Activated gamma-delta T cell (primary cell): ENCODE data around the gene UBTD2.
A peak's percentile ranks its signal among the peaks of the same experiment; 100 is the strongest.
"Not testable (repeated sequence)": the region's sequence is repeated elsewhere in the genome, so short reads cannot be mapped to it uniquely, and the experiment has no call there.

Experiments
- DNase-seq: peaks from one replicate; lab custom pipeline; 2025; lab: John Stamatoyannopoulos, UW
- total RNA-seq, 2 donors: gene quantifications; one replicate each; lab custom pipeline; 2026; lab: John Stamatoyannopoulos, UW

Gene UBTD2
- 20.5 to 20.9 reads per million in 2 donors for total RNA-seq

GRCh38 chr5:172283020-172283861 lies at the start of gene UBTD2:
Gene UBTD2 (minus strand): TSS chr5:172283764. CDS start chr5:172283665, 99 bp downstream.
- peak; percentile 62 for DNase-seq

- not testable (repeated sequence) for DNase-seq
Measured at GRCh38 chr5:172326901-172327300, 43.3 kb upstream of the UBTD2 start.

- no peak for DNase-seq
Measured at GRCh38 chr5:172325452-172325851, 41.9 kb upstream of the UBTD2 start.

GRCh38 chr5:172322028-172322965 lies 38.7 kb upstream of the UBTD2 start:
- no peak for DNase-seq

- no peak for DNase-seq
Measured at GRCh38 chr5:172321593-172321992, 38.0 kb upstream of the UBTD2 start.

- DNase-seq, result no peak
Measured at GRCh38 chr5:172319708-172320441, 36.3 kb upstream of the UBTD2 start.

- no peak for DNase-seq
Measured at GRCh38 chr5:172315587-172316493, 32.3 kb upstream of the UBTD2 start.

- no peak for DNase-seq
Measured at GRCh38 chr5:172313915-172314314, 30.4 kb upstream of the UBTD2 start.

- no peak for DNase-seq
Measured at GRCh38 chr5:172312286-172312685, 28.7 kb upstream of the UBTD2 start.

- DNase-seq, result no peak
Measured at GRCh38 chr5:172311605-172312004, 28.0 kb upstream of the UBTD2 start.

GRCh38 chr5:172311026-172311425 lies 27.5 kb upstream of the UBTD2 start:
- no peak for DNase-seq

- no peak for DNase-seq
Measured at GRCh38 chr5:172305380-172305779, 21.8 kb upstream of the UBTD2 start.

GRCh38 chr5:172303572-172304335 lies 20.2 kb upstream of the UBTD2 start:
- no peak for DNase-seq

- DNase-seq, result no peak
Measured at GRCh38 chr5:172303162-172303561, 19.6 kb upstream of the UBTD2 start.

GRCh38 chr5:172302047-172302710 lies 18.6 kb upstream of the UBTD2 start:
- DNase-seq, result no peak

GRCh38 chr5:172299916-172300439 lies 16.4 kb upstream of the UBTD2 start:
- DNase-seq, result no peak

GRCh38 chr5:172294831-172295230 lies 11.3 kb upstream of the UBTD2 start:
- DNase-seq, result no peak

GRCh38 chr5:172293745-172294342 lies 10.3 kb upstream of the UBTD2 start:
- no peak for DNase-seq
